Glomerular visceral epithelial cell (primary cell): ENCODE results near the gene CSE1L.
"Not testable (repeated sequence)": the region's sequence is repeated elsewhere in the genome, so short reads cannot be mapped to it uniquely, and the experiment has no call there.

Source experiments
- DNase-seq: peaks from one replicate; pipeline ENCODE4 v3.0.0-alpha.2; 2016; ENCODE audit errors: extremely low spot score

The CSE1L gene

GRCh38 chr20:49078310-49078709, 32.2 kb downstream of the CSE1L start:
- DNase-seq: no peak

DNA sequence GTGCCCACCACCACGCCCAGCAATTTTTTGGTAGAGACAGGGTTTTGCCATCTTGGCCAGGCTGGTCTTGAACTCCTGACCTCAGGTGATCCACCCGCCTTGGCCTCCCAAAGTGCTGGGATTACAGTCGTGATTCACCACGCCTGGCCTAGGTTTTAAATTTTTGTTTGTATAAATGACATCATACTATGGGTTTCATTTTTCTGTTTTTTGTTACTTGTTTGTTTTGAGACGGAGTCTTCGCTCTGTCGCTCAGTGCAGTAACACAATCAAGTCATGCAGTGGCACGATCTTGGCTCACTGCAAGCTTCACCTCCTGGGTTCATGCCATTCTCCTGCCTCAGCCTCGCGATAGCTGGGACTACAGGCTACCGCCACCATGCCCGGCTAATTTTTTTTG, 36.2 kb downstream of the CSE1L start:
- DNase-seq: not testable (repeated sequence)

- DNase-seq: no peak
Measured at GRCh38 chr20:49091104-49091503, 45.0 kb downstream of the CSE1L start.

DNA sequence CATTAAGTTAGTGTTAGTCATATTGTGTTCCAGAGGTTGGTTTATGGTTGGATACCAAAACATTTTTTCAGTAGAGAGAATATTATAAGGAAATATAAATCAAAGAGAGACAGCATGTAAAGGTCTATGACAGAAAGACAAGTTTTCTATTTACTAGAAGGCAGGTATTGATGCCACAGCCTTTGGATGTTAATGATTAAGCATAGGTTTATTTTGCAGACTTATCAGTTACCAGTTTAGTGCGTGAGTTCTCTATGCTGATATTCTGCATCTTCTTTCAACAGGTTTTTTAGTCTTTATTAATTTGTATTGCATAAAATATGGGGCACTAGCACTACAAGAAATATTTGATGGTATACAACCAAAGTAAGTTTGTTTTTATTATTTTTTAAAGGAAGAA, 45.6 kb downstream of the CSE1L start:
- no peak for DNase-seq

GRCh38 chr20:49096203-49096730, 50.2 kb downstream of the CSE1L start:
- DNase-seq: no peak

DNA sequence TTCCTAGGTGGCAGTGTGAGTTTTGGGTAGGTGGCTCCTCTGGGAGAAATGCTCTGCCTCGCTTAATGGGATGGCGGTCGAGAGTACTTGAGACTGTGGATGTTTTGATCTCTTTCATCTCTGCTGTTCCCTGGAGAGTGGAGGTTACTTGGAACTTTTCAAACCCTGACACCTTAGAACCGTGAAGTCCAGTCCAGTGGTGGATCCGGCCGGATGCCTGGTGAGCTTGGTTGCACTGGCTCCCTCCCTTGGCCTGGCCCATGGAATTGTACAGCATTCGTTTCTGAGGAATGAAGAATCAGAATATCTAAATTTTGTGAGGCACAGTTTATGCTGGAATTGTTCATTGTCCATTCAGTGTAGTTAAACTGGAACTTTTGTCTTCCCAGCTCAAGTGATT, 51.0 kb downstream of the CSE1L start:
- no peak for DNase-seq

- no peak for DNase-seq
Measured at GRCh38 chr20:49098136-49098535, 52.0 kb downstream of the CSE1L start.

GRCh38 chr20:49099011-49099410, 52.9 kb downstream of the CSE1L start:
- no peak for DNase-seq

DNA sequence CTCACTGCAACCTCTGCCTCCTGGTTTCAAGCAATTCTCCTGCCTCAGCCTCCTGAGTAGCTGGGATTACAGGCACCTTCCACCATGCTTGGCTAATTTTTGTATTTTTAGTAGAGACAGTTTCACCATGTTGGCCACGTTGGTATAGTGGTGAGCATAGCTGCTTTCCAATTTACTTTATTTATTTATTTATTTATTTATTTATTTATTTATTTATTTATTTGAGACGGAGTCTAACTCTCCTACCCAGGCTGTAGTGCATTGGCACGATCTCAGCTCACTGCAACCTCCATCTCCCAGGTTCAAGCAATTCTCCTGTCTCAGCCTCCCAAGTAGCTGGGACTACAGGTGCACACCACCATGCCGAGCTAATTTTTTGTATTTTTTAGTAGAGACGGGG, 54.2 kb downstream of the CSE1L start:
- DNase-seq: not testable (repeated sequence)

- DNase-seq: no peak
Measured at GRCh38 chr20:49100972-49101371, 54.9 kb downstream of the CSE1L start.

- no peak for DNase-seq
Measured at GRCh38 chr20:49103019-49103418, 56.9 kb downstream of the CSE1L start.

GRCh38 chr20:49103647-49104364, 57.7 kb downstream of the CSE1L start:
- no peak for DNase-seq

GRCh38 chr20:49104365-49104648, 58.2 kb downstream of the CSE1L start:
- DNase-seq: no peak

DNA sequence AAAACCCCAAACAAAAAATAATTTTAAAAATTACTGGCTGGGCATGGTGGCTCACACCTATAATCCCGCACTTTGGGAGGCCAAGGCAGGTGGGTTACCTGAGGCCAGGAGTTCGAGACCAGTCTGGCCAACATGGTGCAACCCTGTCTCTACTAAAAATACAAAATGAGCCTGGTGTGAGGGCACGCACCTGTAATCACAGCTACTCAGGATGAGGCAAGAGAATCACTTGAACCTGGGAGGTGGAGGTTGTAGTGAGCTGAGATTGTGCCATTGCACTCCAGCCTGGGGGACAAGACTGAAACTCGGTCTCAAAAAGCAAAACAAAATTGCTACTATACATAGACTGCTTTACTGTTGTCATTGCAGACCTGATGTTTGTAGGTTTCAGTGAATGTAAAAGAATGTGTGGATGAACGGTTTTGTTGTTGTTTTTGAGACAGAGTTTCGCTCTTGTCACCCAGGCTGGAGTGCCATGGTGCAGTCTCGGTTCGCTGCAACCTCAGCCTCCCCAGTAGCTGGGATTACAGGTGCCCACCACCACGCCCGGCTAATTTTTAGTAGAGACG, 59.0 kb downstream of the CSE1L start:
- DNase-seq: not testable (repeated sequence)

DNA sequence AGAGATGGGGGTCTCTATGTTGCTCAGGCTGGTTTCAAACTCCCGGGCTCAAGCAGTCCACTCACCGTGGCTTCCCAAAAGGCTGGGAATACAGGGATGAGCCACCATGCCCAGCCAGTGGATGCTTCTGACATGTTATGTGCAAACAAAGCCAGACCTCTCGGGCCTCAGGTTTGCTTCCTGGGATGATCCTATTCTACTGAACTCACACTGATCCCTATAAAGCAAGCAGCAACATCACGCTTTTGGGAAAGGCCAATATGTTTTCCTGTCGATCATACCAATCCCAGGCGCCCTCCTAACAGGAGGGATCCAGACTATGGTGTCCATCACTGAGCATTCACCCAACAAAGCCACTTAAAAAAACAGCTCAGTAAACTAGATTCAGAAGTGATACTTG, 60.2 kb downstream of the CSE1L start:
- no peak for DNase-seq

- DNase-seq: no peak
Measured at GRCh38 chr20:49110767-49111694, 64.9 kb downstream of the CSE1L start.

DNA sequence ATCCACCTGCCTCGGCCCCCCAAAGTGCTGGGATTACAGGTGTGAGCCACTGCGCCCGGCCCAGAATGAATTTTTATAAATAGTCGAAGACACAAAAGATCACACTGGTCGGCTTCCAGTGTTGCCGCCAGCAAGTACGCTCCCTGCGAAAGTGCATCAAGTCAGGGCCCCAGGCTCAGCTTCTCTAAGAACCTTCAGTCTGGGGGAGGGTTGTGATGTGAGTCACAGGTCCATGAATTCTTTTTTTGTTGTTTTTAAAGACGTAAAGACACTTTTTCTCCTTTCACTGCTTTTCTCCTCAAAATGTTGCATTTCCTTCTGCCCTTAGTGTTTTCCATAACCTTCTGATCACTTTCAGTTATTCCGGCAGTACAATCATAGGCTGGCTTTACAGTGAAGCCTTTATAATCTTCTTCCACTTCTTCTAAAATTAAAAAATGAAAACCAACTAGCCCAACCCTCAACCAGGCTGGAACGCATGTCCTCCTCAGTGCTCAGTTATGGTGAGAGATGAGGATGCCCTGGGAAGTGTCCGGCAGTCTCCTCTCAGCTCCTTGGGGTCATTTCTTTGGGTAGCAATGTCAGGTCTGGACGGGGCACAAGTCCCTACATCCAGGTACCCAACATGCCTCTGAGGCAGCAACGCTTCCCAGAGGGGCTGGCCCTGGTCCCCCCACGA, 66.6 kb downstream of the CSE1L start:
- DNase-seq: no peak

DNA sequence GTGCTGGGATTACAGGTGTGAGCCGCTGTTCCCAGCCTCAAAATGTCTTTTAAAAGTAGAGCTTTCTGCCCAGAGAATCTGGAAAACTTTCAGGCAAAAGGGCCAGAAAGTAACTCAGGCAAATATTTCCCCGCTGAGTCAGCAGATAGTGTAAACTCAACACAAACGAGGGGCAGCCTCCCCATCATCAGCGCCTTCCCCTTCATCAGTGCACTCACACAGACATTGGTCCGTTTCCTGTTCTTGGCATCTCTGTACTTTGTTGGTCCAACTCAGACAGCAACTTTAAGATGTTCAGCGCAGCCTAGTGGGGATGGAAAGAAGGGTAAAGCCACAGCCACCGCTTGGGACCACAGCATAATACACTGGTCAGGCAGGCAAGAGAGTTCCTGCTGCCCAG, 69.5 kb downstream of the CSE1L start:
- DNase-seq: no peak

- no peak for DNase-seq
Measured at GRCh38 chr20:49118307-49118706, 72.2 kb downstream of the CSE1L start.

- DNase-seq: no peak
Measured at GRCh38 chr20:49119988-49120387, 73.9 kb downstream of the CSE1L start.

DNA sequence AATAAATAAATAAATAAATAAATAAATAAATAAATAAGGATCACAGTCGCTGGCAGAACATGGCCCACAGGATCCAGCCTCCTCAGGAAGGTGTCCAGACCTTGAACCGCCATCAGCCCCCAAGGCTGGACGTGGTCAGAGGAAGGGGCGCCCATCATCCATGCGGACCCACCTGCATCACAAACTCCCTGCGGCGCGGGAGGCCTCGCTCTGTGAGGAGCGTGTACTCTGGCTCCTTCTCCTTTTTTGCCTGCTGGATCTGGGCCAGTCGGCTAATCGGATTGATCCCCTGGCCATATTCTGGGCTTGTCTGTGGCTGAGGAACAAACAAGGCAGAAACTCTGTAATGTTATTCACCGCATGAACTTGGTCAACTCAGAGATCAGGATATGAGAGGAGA, 76.8 kb downstream of the CSE1L start:
- no peak for DNase-seq

DNA sequence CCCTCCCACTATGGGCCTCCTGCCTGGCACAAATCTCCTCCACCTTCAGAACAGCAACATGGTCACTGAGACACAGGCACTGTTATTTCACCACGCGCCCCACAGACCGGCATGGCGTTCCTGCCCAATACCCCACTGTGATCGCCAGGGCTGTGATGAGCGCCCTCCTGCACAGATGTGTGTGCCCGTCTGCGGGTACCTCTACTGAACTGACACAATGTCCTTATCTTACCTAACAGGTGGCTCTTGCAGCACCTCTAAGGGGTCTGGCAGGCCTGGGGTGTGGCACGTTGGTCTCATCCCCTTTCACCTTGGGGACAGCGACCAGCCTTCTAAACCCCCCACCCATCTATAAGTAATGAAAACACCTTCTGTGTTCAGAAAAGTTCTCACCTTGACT, 77.9 kb downstream of the CSE1L start:
- DNase-seq: no peak
